Choroid plexus epithelial cell (primary cell): ENCODE measurements around the gene ITM2B.

Source experiments
- DNase-seq: peaks from one replicate; pipeline ENCODE4 v3.0.0-alpha.2; 2010; ENCODE audit warnings: low read depth
- H3K4me3 ChIP-seq: 2 replicates; pipeline ENCODE4 v1.5.1; 2011; ENCODE audit warnings: low read depth, mild to moderate bottlenecking, control low read depth, low read length, moderate library complexity
- CTCF ChIP-seq: conservative IDR thresholded peaks from 2 replicates; pipeline ENCODE4 v1.5.1; 2011; ENCODE audit warnings: low read depth, mild to moderate bottlenecking, control low read depth, inconsistent platforms, low read length, moderate library complexity

The ITM2B gene

GRCh38 chr13:48258430-48258829 is 25.4 kb downstream of the ITM2B start:
- H3K4me3 ChIP-seq, result no peak overlapping the region
- no peak for TF ChIP-seq CTCF
- no peak for DNase-seq

DNA sequence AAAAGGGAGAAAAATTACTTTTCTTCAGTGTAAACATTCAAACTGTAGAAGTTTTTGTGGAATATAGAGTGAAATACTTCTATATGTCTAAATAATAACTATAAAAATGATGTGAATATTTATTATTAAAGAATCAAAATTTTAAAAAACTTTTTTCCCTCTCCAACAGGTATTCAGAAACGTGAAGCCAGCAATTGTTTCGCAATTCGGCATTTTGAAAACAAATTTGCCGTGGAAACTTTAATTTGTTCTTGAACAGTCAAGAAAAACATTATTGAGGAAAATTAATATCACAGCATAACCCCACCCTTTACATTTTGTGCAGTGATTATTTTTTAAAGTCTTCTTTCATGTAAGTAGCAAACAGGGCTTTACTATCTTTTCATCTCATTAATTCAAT is 28.0 kb downstream of the ITM2B start:
- TF ChIP-seq CTCF, result no peak
- no peak for DNase-seq

DNA sequence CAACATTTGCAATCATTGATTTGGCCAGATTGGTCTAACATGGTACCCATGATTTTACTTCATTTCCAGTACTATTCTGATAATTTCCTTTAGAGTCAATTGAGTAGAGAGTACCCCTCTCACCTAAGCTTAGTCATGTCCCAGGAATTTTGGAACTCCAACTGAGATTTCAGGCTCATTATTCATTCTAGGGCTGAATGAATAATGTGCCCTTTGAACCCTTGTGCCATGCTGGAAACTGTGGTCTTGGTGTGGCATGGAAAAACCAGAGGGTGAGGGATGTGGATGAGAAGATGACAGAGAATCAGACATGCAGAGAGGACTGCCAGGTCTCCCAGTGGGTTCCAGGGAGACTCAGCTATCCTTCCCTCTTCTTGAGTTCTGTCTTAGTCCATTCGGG is 30.2 kb downstream of the ITM2B start:
- no peak for TF ChIP-seq CTCF
- no peak for DNase-seq
- H3K4me3 ChIP-seq, result no peak overlapping the region

More for the DNA sequence above, 28.0 kb downstream of the ITM2B start:
- H3K4me3 ChIP-seq, result no peak overlapping the region

DNA sequence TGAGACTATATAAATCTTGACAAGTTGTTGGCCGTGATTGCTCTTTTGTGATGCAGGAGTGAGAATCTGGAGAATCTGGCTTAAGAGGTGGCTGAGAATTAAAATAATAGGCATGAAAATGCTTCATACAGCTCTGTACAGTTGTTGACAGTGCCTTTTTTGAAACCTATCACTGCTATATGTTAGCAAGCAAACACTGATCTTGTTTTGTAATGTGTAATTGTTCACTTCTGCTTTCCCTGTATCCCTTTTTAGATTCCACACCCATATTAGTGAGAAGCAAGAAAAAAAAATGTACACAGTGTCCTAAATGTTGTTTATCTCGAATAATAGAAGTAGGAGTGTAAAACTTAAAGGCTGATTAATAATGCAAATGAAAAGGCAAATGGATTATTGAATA is 31.1 kb downstream of the ITM2B start:
- TF ChIP-seq CTCF, result no peak
- H3K4me3 ChIP-seq, result no peak overlapping the region
- DNase-seq, result no peak

GRCh38 chr13:48265217-48265815 is 32.3 kb downstream of the ITM2B start:
- H3K4me3 ChIP-seq, result no peak overlapping the region
- TF ChIP-seq CTCF, result no peak
- DNase-seq, result no peak

- TF ChIP-seq CTCF, result no peak
- no peak for DNase-seq
- no peak overlapping the region for H3K4me3 ChIP-seq
Observed at GRCh38 chr13:48266150-48266549, 33.1 kb downstream of the ITM2B start.
